Urinary bladder (tissue), 4 donors: Measurements from ENCODE around the gene MAPK9. TPM values are rescaled to one million over a fixed set of nuclear protein-coding genes. Genes with fewer than 3 reads are reported as not detected.

Experiments used
- DNase-seq: peaks from one replicate; pipeline ENCODE4 v3.0.0-alpha.2; 2015; ENCODE audit errors: extremely low spot score
- H3K27ac ChIP-seq: one replicate; pipeline ENCODE4 v1.5.1; 2013; ENCODE audit warnings: low read depth, mild to moderate bottlenecking, moderate library complexity
- H3K36me3 ChIP-seq: one replicate; pipeline ENCODE4 v1.6.1; 2013; ENCODE audit warnings: mild to moderate bottlenecking, moderate library complexity; ENCODE audit not compliant: insufficient read depth
- H3K4me1 ChIP-seq: one replicate; pipeline ENCODE4 v1.6.1; 2013; ENCODE audit warnings: mild to moderate bottlenecking, moderate library complexity; ENCODE audit not compliant: insufficient read depth
- H3K4me3 ChIP-seq: one replicate; pipeline ENCODE4 v1.5.1; 2013; ENCODE audit warnings: low read depth, low read length
- WGBS: extraction: QIAGEN DNeasy Blood & Tissue Kit; methylation state at CpG from one replicate; pipeline ENCODE4 v1.1.7; 2013; 5-methylcytosine and 5-hydroxymethylcytosine counted together
- polyA plus RNA-seq: library from polyadenylated mRNA; stranded (reverse); fragments of 200-250 nt; gene quantifications from one replicate; pipeline ENCODE4 v1.2.3, GENCODE V29; 2013
- total RNA-seq: library from RNA; depleted of rRNA; stranded (reverse); fragments of >200 nt; gene quantifications from one replicate; pipeline ENCODE4 v1.2.3, GENCODE V29; 2014
- donor health status: healthy with polysubstance abuse.
- donor health status: healthy.

MAPK9 gene
- total and polyA plus RNA-seq, 2 donors: 24.1 to 40.3 TPM

DNA sequence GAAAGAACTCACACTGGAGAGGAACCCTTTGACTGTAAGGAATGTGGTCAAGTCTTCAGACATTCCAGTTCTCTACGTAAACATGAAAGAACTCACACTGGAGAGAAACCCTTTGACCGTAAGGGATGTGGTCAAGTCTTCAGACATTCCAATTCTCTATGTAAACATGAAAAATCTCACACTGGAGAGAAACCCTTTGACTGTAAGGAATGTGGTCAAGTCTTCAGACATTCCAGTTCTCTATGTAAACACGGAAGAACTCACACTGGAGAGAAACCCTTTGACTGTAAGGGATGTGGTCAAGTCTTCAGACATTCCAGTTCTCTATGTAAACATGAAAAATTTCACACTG, 32.6 kb downstream of the MAPK9 start:
- no peak for DNase-seq
- Histone ChIP-seq H3K27ac (no peak overlapping the region), H3K36me3 (peaks cover 22% of the 10 kb centered on the region), H3K4me3 (no peak overlapping the region), H3K4me1 (no peaks in the 10 kb centered on the region)
- WGBS: 65% methylated on average over 3 of the region's 3 CpGs

GRCh38 chr5:180253036-180253824, 38.7 kb downstream of the MAPK9 start:
- no peak for DNase-seq
- Histone ChIP-seq H3K27ac (no peak overlapping the region), H3K4me3 (no peak overlapping the region), H3K36me3 (peaks cover 16% of the 10 kb centered on the region), H3K4me1 (no peaks in the 10 kb centered on the region)
- 94% methylated on average over 24 of the region's 24 CpGs for WGBS

GRCh38 chr5:180251887-180252286, 40.0 kb downstream of the MAPK9 start:
- Histone ChIP-seq H3K27ac (no peak overlapping the region), H3K36me3 (peaks cover 16% of the 10 kb centered on the region), H3K4me1 (no peaks in the 10 kb centered on the region), H3K4me3 (no peak overlapping the region)
- WGBS: 96% methylated on average over 7 of the region's 7 CpGs
- no peak for DNase-seq

DNA sequence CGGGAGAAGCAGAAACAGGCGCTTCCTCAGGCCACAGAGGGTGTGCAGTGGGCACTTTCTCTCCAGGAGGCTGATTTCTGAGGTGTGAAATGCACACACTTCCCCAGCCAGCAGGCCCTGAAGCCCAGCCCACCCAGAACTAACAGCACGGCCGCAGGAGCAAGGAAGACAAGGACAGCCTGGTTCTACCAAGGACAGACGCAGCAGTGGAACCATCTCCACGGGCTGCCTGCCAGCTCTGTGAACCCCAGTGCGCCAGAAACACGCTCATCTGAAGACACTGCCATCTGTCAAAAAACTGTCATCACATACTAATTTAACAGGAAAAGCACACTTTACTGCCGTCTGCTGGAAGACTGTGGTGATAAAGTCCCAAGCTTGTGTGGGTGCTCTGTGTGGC, 40.7 kb downstream of the MAPK9 start:
- Histone ChIP-seq H3K4me1 (no peaks in the 10 kb centered on the region), H3K27ac (no peak overlapping the region), H3K4me3 (no peak overlapping the region), H3K36me3 (peaks cover 13% of the 10 kb centered on the region)
- 80% methylated on average over 9 of the region's 9 CpGs for WGBS
- DNase-seq: no peak

DNA sequence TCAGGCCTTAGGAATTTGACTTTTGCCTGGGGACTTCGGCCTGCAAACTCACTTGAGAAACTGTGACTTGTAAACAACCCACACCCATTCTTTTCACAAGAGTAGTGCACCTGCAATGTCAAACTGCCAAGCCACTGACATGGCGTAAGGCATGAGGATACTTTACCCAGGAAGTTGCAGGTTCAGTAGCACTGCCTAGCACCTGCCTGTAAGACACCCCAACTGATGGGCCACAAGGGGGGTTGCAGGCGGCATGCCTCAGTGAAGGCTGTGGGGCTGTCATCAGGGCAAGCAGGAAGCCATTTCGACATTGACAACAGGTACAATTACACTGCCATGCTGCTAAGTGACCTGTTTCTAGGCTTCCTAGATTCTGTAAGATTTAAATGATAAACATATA, 41.6 kb downstream of the MAPK9 start:
- H3K36me3 ChIP-seq: peaks cover 13% of the 10 kb centered on the region
- no peak overlapping the region for H3K27ac ChIP-seq
- DNase-seq: no peak
- no peaks in the 10 kb centered on the region for H3K4me1 ChIP-seq
- no peak overlapping the region for H3K4me3 ChIP-seq
- 94% methylated on average over 4 of the region's 4 CpGs for WGBS

DNA sequence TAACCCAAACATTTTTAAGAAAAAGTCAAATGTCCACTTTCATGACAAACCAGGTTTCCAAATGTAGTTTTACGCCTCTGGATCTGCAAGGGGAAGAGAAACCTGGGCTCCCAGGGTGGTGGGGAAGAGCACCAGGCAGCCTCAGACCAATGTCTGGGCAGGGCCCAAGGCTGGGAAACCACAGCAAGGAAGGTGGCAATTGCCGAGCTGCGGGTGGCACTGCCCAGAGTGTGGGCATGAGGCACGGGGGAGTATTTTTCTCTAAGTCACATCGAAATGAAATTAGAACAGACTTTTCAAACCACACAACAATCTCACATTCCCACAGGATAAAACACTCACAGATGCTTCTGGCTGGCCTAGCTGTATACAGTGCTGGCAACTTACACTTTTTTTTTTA, 50.3 kb downstream of the MAPK9 start:
- Histone ChIP-seq H3K27ac (no peak overlapping the region), H3K4me3 (no peak overlapping the region), H3K36me3 (peaks cover 21% of the 10 kb centered on the region), H3K4me1 (no peaks in the 10 kb centered on the region)
- WGBS: 94% methylated on average over 5 of the region's 5 CpGs
- DNase-seq: no peak

DNA sequence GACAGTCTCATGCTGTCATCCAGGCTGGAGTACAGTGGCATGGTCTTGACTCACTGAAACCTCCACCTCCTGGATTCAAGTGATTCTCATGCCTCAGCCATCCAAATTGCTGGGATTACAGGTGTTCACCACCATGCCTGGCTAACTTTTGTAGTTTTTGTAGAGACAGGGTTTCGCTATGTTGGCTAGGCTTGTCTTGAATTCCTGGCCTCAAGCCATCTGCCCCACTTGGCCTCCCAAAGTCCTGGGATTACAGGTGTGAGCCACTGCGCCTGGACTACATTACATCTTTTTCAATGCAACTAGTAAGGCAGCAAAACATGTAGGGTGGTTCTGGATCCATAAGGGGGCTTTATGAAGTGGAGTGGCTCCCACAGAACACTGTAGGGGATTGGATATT, 53.3 kb downstream of the MAPK9 start:
- H3K4me3 ChIP-seq: no peak overlapping the region
- DNase-seq: no peak
- no peaks in the 10 kb centered on the region for H3K4me1 ChIP-seq
- peaks cover 24% of the 10 kb centered on the region for H3K36me3 ChIP-seq
- H3K27ac ChIP-seq: no peak overlapping the region
- WGBS: 96% methylated on average over 2 of the region's 2 CpGs

DNA sequence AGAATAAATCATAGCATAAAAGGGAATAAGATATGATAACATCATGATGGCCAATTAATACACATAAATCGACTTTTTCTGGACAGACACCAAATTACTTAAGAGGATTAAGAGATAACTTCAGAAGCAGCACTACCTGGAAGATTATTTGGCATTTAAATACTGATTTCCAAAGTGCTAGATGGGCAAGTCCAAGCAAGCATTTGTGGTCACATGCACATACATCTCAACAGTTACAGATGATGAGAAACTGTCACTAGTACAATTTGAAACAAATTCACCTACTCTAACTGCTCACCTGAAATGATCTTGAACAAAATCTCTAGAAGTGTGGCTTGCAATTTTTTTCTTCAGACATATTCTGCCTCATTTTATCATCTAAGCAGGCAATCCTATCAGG, 56.0 kb downstream of the MAPK9 start:
- no peak overlapping the region for H3K27ac ChIP-seq
- peaks cover 17% of the 10 kb centered on the region for H3K36me3 ChIP-seq
- no peak for DNase-seq
- no peak overlapping the region for H3K4me3 ChIP-seq
- 92% methylated on average over 1 of the region's 1 CpG for WGBS
- H3K4me1 ChIP-seq: no peaks in the 10 kb centered on the region

DNA sequence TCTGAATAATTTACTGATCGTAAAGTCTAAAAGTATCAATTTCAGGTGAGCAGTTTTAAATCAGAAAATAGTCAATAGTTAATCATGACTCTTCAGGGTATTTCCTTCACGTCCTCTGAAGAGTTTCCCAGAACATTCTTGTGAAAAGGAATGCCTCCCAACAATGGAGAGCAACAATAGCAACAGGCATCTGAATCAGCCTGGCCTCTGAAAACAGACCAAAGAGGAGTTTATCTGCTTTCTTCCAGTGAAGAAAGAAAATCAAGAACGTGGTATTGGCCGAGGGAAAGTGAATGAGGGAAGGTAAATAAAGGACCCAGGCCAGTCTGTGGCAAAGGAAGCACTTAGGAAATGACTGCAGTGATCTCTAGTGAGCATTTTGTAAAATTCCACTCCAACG, 56.8 kb downstream of the MAPK9 start:
- peaks cover 12% of the 10 kb centered on the region for H3K36me3 ChIP-seq

GRCh38 chr5:180234271-180234670, 57.6 kb downstream of the MAPK9 start:
- Histone ChIP-seq H3K36me3 (peaks cover 9% of the 10 kb centered on the region), H3K4me1 (no peaks in the 10 kb centered on the region), H3K4me3 (no peak overlapping the region), H3K27ac (no peak overlapping the region)
- 92% methylated on average over 15 of the region's 15 CpGs for WGBS
- no peak for DNase-seq

More for the DNA sequence above, 56.8 kb downstream of the MAPK9 start:
- DNase-seq: no peak
- 87% methylated on average over 5 of the region's 5 CpGs for WGBS
- Histone ChIP-seq H3K4me3 (no peak overlapping the region), H3K4me1 (no peaks in the 10 kb centered on the region), H3K27ac (no peak overlapping the region)

DNA sequence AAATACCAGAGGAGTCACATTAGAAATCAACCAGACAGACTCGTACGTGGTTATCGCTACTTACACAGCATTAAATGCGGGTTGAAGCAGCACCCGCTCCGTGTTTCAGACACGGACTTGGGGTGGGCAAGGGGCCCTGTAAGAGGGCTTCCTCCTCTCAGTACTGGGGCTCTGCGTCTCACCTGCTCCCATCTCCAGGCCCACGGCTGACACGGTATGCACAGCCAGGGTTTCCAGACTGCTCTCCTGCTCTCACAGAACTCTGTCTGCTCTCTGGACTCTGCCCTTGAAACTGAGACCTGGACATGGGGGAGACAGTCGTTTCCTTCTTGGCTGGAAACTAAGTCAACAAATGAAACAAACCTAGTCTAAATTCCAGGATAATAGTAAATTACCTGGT, 58.2 kb downstream of the MAPK9 start:
- Histone ChIP-seq H3K4me1 (no peaks in the 10 kb centered on the region), H3K36me3 (peaks cover 7% of the 10 kb centered on the region), H3K27ac (no peak overlapping the region), H3K4me3 (no peak overlapping the region)
- 83% methylated on average over 11 of the region's 11 CpGs for WGBS
- no peak for DNase-seq

DNA sequence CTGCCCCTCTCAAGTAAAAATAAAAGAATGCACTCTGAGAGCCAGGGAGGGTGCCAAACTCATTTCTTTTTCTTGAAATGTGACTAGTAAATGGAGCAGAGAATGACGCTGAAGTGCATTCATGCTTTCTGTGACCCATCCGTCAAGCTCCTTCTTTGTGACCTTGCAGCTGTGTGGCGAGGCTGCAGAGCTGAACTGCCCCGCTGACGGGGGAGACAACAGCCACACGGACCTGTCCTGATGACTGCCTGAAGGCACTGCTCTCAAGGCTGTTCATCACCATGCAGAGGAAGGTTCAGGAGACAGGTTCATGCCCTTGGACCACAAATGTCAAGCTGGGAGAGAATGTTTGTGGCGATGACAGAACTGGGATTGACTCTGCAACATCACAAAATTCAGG, 61.9 kb downstream of the MAPK9 start:
- no peak for DNase-seq
- no peaks in the 10 kb centered on the region for H3K4me1 ChIP-seq
- H3K4me3 ChIP-seq: no peak overlapping the region
- 88% methylated on average over 7 of the region's 7 CpGs for WGBS
- H3K27ac ChIP-seq: no peak overlapping the region
- peaks cover 5% of the 10 kb centered on the region for H3K36me3 ChIP-seq

- Histone ChIP-seq H3K36me3 (no peaks in the 10 kb centered on the region), H3K4me1 (no peaks in the 10 kb centered on the region), H3K27ac (no peak overlapping the region), H3K4me3 (no peak overlapping the region)
- no peak for DNase-seq
- 92% methylated on average over 11 of the region's 11 CpGs for WGBS
These were observed 69.8 kb downstream of the MAPK9 start for GRCh38 chr5:180222056-180222455.

DNA sequence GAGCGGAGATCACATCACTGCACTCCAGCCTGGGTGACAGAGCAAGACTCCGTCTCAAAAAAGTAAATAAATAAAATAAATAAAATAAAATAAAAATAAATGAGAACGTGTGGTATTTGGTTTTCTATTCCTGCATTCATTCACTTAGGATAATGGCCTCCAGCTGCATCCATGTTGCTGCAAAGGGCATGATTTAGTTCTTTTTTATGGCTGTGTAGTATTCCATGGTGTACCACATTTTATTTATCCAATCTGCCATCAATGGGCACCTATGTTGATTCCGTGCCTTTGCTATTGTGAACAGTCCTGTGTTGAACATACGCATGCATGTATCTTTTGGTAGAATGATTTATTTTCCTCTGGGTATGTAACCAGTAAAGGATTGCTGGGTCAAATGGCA, 74.1 kb downstream of the MAPK9 start:
- no peak overlapping the region for H3K4me3 ChIP-seq
- no peak for DNase-seq
- no peaks in the 10 kb centered on the region for H3K4me1 ChIP-seq
- no peaks in the 10 kb centered on the region for H3K36me3 ChIP-seq
- no peak overlapping the region for H3K27ac ChIP-seq
- WGBS: 95% methylated on average over 5 of the region's 5 CpGs
